Stomach (tissue), 4 donors: Measurements from ENCODE around the gene BCL11B.

Source experiments
- CTCF ChIP-seq, 7 experiments: fragments of 450-650 bp in 4 of 7; fragments of 200-600 bp in 3 of 7; sonication (generic) in 3 of 7; IDR thresholded peaks; one replicate each; pipeline ENCODE4 v1.5.1; 2016 to 2019; ENCODE audit warnings: antibody characterized with exemption in 7 of 7, control low read depth in 2 of 7, mild to moderate bottlenecking in 1 of 7
- POLR2A ChIP-seq, 4 donors: fragments of 450-650 bp; IDR thresholded peaks; one replicate each; pipeline ENCODE4 v1.6.1; 2016; ENCODE audit warnings: antibody characterized with exemption in 4 of 4, control low read depth in 2 of 4, mild to moderate bottlenecking in 1 of 4, moderate library complexity in 1 of 4
- POLR2AphosphoS5 ChIP-seq, 3 donors: sonication (generic); formaldehyde crosslinking; IDR thresholded peaks; one replicate each; pipeline ENCODE4 v1.6.1; 2016; ENCODE audit warnings: antibody characterized with exemption in 3 of 3

- TF ChIP-seq CTCF (IDR thresholded peaks at IDR 0.05) (no peak), POLR2AphosphoS5 (IDR thresholded peaks at IDR 0.05) (no peak), POLR2A (IDR thresholded peaks at IDR 0.05) (no peak)
Measured at GRCh38 chr14:99251721-99252120, 20.3 kb downstream of the BCL11B start.
